OCI-LY7 (cell line): ENCODE results near the gene CALCB. TPM values are rescaled to one million over a fixed set of nuclear protein-coding genes. Genes with fewer than 3 reads are reported as not detected.

Experiments
- BruUV-seq: library from RNA; stranded (reverse); fragments of 400-500 nt; replicated peaks from 2 replicates; lab custom pipeline; 2021; lab: Mats Ljungman, UMichigan
- CTCF ChIA-PET: fragments of 300-600 bp; sonication (Branson Sonifier 250); formaldehyde crosslinking; loops from one replicate; lab custom pipeline; 2022; ENCODE audit warnings: antibody characterized with exemption; ENCODE audit not compliant: unreplicated experiment; lab: Charles Lee
- POLR2A ChIA-PET: fragments of 300-600 bp; sonication (Branson Sonifier 250); formaldehyde crosslinking; loops from one replicate; lab custom pipeline; 2022; ENCODE audit warnings: antibody characterized with exemption; lab: Charles Lee
- DNase-seq: peaks from one replicate; pipeline ENCODE4 v3.0.0-alpha.2; 2015; ENCODE audit warnings: low spot score
- H2AFZ ChIP-seq: fragments of 200-600 bp; sonication (generic), shearing (Covaris generic); 2 replicates; pipeline ENCODE4 v1.6.1; 2014; ENCODE audit warnings: mild to moderate bottlenecking, antibody characterized with exemption, low read length, moderate library complexity
- H3K27ac ChIP-seq: fragments of 200-600 bp; sonication (generic); 2 replicates; pipeline ENCODE4 v1.5.1; 2014; ENCODE audit warnings: mixed run types, low read depth, mild to moderate bottlenecking, moderate library complexity, low read length, inconsistent platforms; ENCODE audit not compliant: poor library complexity, severe bottlenecking
- H3K36me3 ChIP-seq: fragments of 200-600 bp; sonication (generic); 2 replicates; pipeline ENCODE4 v1.6.1; 2014; ENCODE audit warnings: mild to moderate bottlenecking, antibody characterized with exemption, low read length, moderate library complexity, mixed read lengths; ENCODE audit not compliant: insufficient read depth
- H3K4me1 ChIP-seq: fragments of 200-600 bp; sonication (generic); 2 replicates; pipeline ENCODE4 v1.5.1; 2014; ENCODE audit warnings: mild to moderate bottlenecking, low read length; ENCODE audit not compliant: insufficient read depth, poor library complexity, severe bottlenecking
- H3K4me2 ChIP-seq: fragments of 200-600 bp; sonication (generic); 2 replicates; pipeline ENCODE4 v1.6.1; 2014; ENCODE audit warnings: mild to moderate bottlenecking, low read length
- H3K4me3 ChIP-seq: fragments of 200-600 bp; sonication (generic); 2 replicates; pipeline ENCODE4 v1.5.1; 2014; ENCODE audit warnings: mild to moderate bottlenecking, low read depth, low read length; ENCODE audit not compliant: poor library complexity, severe bottlenecking
- H3K79me2 ChIP-seq: fragments of 200-600 bp; sonication (generic); 2 replicates; pipeline ENCODE4 v1.6.1; 2016; ENCODE audit warnings: low read depth, mild to moderate bottlenecking, low read length, moderate library complexity, mixed read lengths; ENCODE audit not compliant: insufficient read depth
- H3K9me2 ChIP-seq: fragments of 200-600 bp; sonication (generic); 2 replicates; pipeline ENCODE4 v1.6.1; 2016; ENCODE audit warnings: mild to moderate bottlenecking, low read length, mixed read lengths; ENCODE audit not compliant: insufficient read depth
- H3K9me3 ChIP-seq: fragments of 200-600 bp; sonication (generic); 2 replicates; pipeline ENCODE4 v1.6.1; 2014; ENCODE audit warnings: mild to moderate bottlenecking, mixed run types, low read length, mixed read lengths
- H4K20me1 ChIP-seq: fragments of 200-600 bp; sonication (generic); 2 replicates; pipeline ENCODE4 v1.6.1; 2014; ENCODE audit warnings: mild to moderate bottlenecking, antibody characterized with exemption, low read length, moderate library complexity, mixed read lengths; ENCODE audit not compliant: insufficient read depth
- CTCF ChIP-seq: fragments of 200-600 bp; sonication (generic); conservative IDR thresholded peaks from 2 replicates; pipeline ENCODE4 v1.5.1; 2014; ENCODE audit warnings: mild to moderate bottlenecking, antibody characterized with exemption, low read length, moderate library complexity, mixed read lengths
- EZH2phosphoT487 ChIP-seq: fragments of 200-600 bp; sonication (generic); IDR thresholded peaks from 2 replicates; pipeline ENCODE4 v1.6.1; 2018; ENCODE audit warnings: low read depth, borderline replicate concordance, mild to moderate bottlenecking, mixed run types, antibody characterized with exemption, low read length, moderate library complexity, mixed read lengths
- intact Hi-C: fragments of 100-400 bp; cut with micrococcal nuclease; formaldehyde crosslinking; loops from one replicate; pipeline ENCODE4 v1.10.0; 2022; ENCODE audit not compliant: unreplicated experiment
- total RNA-seq, 2 experiments: library from RNA; depleted of rRNA in 1 of 2; stranded (reverse); fragments of >200 nt in 1 of 2; shearing (Covaris generic) in 1 of 2; gene quantifications; 2 replicates each; pipeline ENCODE4 v1.2.3, GENCODE V29; 2014 to 2022

The CALCB gene
- total RNA-seq, 2 experiments from 2014 or later, result 0.44 TPM; not detected in 1

- Histone ChIP-seq H3K4me3 (no peak overlapping the region), H3K79me2 (no peaks in the 10 kb centered on the region), H3K4me2 (no peak overlapping the region), H3K9me3 (no peaks in the 10 kb centered on the region), H3K4me1 (peaks cover 22% of the 10 kb centered on the region), H2AFZ (no peak overlapping the region), H3K27ac (no peak overlapping the region), H3K36me3 (no peaks in the 10 kb centered on the region), H3K9me2 (no peaks in the 10 kb centered on the region), H4K20me1 (no peaks in the 10 kb centered on the region)
- ChIA-PET POLR2A (no interaction called here), CTCF (interaction anchor here (0.7 kb wide), 1 partner anchor 8 kb away, joined by 3 read pairs; no protein-coding TSS in a partner anchor)
- DNase-seq, result no peak
- TF ChIP-seq EZH2phosphoT487, result no peak
- no peak for TF ChIP-seq CTCF
- no TSS peak for BruUV-seq
- intact Hi-C loops, result no loop called here
These were observed 44.4 kb downstream of the CALCB start for GRCh38 chr11:15117751-15118150.

- H3K4me1 ChIP-seq, result peaks cover 16% of the 10 kb centered on the region
- intact Hi-C loops, result no loop called here
- H3K9me2 ChIP-seq, result no peaks in the 10 kb centered on the region
- H3K27ac ChIP-seq, result no peak overlapping the region
- TF ChIP-seq EZH2phosphoT487 (no peak), CTCF (no peak)
- no peaks in the 10 kb centered on the region for H4K20me1 ChIP-seq
- H3K4me2 ChIP-seq, result no peak overlapping the region
- no TSS peak for BruUV-seq
- H3K4me3 ChIP-seq, result no peak overlapping the region
- H2AFZ ChIP-seq, result no peak overlapping the region
- POLR2A ChIA-PET, result interaction anchor here (1.1 kb wide), 1 partner anchor 29 kb away, joined by 3 read pairs; no protein-coding TSS in a partner anchor
- H3K36me3 ChIP-seq, result no peaks in the 10 kb centered on the region
- H3K79me2 ChIP-seq, result no peaks in the 10 kb centered on the region
- CTCF ChIA-PET, result interaction anchor here (0.7 kb wide), 1 partner anchor 8 kb away, joined by 3 read pairs; no protein-coding TSS in a partner anchor
- no peak for DNase-seq
- H3K9me3 ChIP-seq, result no peaks in the 10 kb centered on the region
These were observed 45.0 kb downstream of the CALCB start for GRCh38 chr11:15118431-15118830.

- intact Hi-C loops, result no loop called here
- POLR2A ChIA-PET, result no interaction called here
- Histone ChIP-seq H3K9me3 (no peaks in the 10 kb centered on the region), H3K27ac (no peak overlapping the region), H3K36me3 (no peaks in the 10 kb centered on the region), H3K4me1 (peaks cover 6% of the 10 kb centered on the region), H4K20me1 (no peaks in the 10 kb centered on the region), H3K9me2 (no peaks in the 10 kb centered on the region), H2AFZ (no peak overlapping the region), H3K79me2 (no peaks in the 10 kb centered on the region), H3K4me2 (no peak overlapping the region), H3K4me3 (no peak overlapping the region)
- CTCF ChIA-PET, result no interaction called here
- no peak for DNase-seq
- no TSS peak for BruUV-seq
- no peak for TF ChIP-seq CTCF
- no peak for TF ChIP-seq EZH2phosphoT487
These were observed 46.0 kb downstream of the CALCB start for GRCh38 chr11:15119352-15119751.
